Neural progenitor cell (in vitro differentiated cells): Measurements from ENCODE around the gene SPEN. TPM values are rescaled to one million over a fixed set of nuclear protein-coding genes. Genes with fewer than 3 reads are reported as not detected.

Source experiments
- DNase-seq: peaks from one replicate; pipeline ENCODE4 v3.0.0-alpha.2; 2016; ENCODE audit warnings: low spot score
- H2AFZ ChIP-seq: fragments of 200-600 bp; sonication (generic); replicated peaks from 2 replicates; pipeline ENCODE4 v1.6.1; 2016; ENCODE audit warnings: antibody characterized with exemption
- H3F3A ChIP-seq: fragments of 200-600 bp; sonication (generic); 2 replicates; pipeline ENCODE4 v1.6.1; 2016; ENCODE audit warnings: antibody characterized with exemption, low read depth
- H3K27ac ChIP-seq: fragments of 200-600 bp; sonication (generic); 2 replicates; pipeline ENCODE4 v1.5.1; 2016; ENCODE audit warnings: mild to moderate bottlenecking
- H3K27me3 ChIP-seq: fragments of 200-600 bp; sonication (generic); 2 replicates; pipeline ENCODE4 v1.6.1; 2016; ENCODE audit warnings: mild to moderate bottlenecking, moderate library complexity
- H3K36me3 ChIP-seq: fragments of 200-600 bp; sonication (generic); 2 replicates; pipeline ENCODE4 v1.5.1; 2016
- H3K4me1 ChIP-seq: fragments of 200-600 bp; sonication (generic); 2 replicates; pipeline ENCODE4 v1.6.1; 2016; ENCODE audit warnings: mixed run types
- H3K4me2 ChIP-seq: fragments of 200-600 bp; sonication (generic); 2 replicates; pipeline ENCODE4 v1.6.1; 2016
- H3K4me3 ChIP-seq: fragments of 200-600 bp; sonication (generic); 2 replicates; pipeline ENCODE4 v1.5.1; 2016
- H3K79me2 ChIP-seq: fragments of 200-600 bp; sonication (generic); 2 replicates; pipeline ENCODE4 v1.6.1; 2016; ENCODE audit warnings: low read depth
- H3K9ac ChIP-seq: fragments of 200-600 bp; sonication (generic); 2 replicates; pipeline ENCODE4 v1.6.1; 2016
- H3K9me3 ChIP-seq: fragments of 200-600 bp; sonication (generic); 2 replicates; pipeline ENCODE4 v1.5.1; 2016; ENCODE audit warnings: low read depth
- H4K20me1 ChIP-seq: fragments of 200-600 bp; sonication (generic); 2 replicates; pipeline ENCODE4 v1.6.1; 2016; ENCODE audit warnings: low read depth
- H3K27ac Mint-ChIP-seq: 3 replicates; pipeline ENCODE4 v1.8.0; 2021; ENCODE audit warnings: mixed read lengths
- H3K27me3 Mint-ChIP-seq: 2 replicates; pipeline ENCODE4 v1.8.0; 2022; ENCODE audit warnings: low read depth, mild to moderate bottlenecking, inconsistent platforms, moderate library complexity, mixed read lengths; ENCODE audit not compliant: insufficient read depth
- H3K36me3 Mint-ChIP-seq: 3 replicates; pipeline ENCODE4 v1.8.0; 2021; ENCODE audit warnings: mixed read lengths
- H3K4me1 Mint-ChIP-seq: 3 replicates; pipeline ENCODE4 v1.8.0; 2021; ENCODE audit warnings: mixed read lengths
- H3K4me3 Mint-ChIP-seq: 3 replicates; pipeline ENCODE4 v1.8.0; 2021; ENCODE audit warnings: mild to moderate bottlenecking, moderate library complexity, mixed read lengths
- H3K9me3 Mint-ChIP-seq: 3 replicates; pipeline ENCODE4 v1.8.0; 2020; ENCODE audit warnings: mixed read lengths
- CTCF ChIP-seq: fragments of 200-600 bp; sonication (generic); IDR thresholded peaks from 2 replicates; pipeline ENCODE4 v1.5.1; 2017; ENCODE audit warnings: antibody characterized with exemption, mild to moderate bottlenecking
- EZH2 ChIP-seq: fragments of 200-600 bp; sonication (generic); IDR thresholded peaks from 2 replicates; pipeline ENCODE4 v1.6.1; 2017; ENCODE audit warnings: antibody characterized with exemption, mild to moderate bottlenecking, moderate library complexity
- EZH2phosphoT487 ChIP-seq: fragments of 200-600 bp; sonication (generic); IDR thresholded peaks from 2 replicates; pipeline ENCODE4 v1.6.1; 2017; ENCODE audit warnings: antibody characterized with exemption
- total RNA-seq: library from RNA; depleted of rRNA; stranded (reverse); fragments of >200 nt; gene quantifications from 2 replicates; pipeline ENCODE4 v1.2.3, GENCODE V29; 2015; ENCODE audit warnings: low replicate concordance

Gene SPEN
- total RNA-seq, 1 donor from 2014 or later: 59.6 TPM

GRCh38 chr1:15883326-15883725 lies 35.8 kb downstream of the SPEN start:
- Histone ChIP-seq H4K20me1 (peaks cover 63% of the 10 kb centered on the region), H3K4me1 (peaks cover 23% of the 10 kb centered on the region), H3K27me3 (no peaks in the 10 kb centered on the region), H3K79me2 (peaks cover 100% of the 10 kb centered on the region), H3K9me3 (no peaks in the 10 kb centered on the region), H3K4me3 (no peak overlapping the region), H2AFZ (no peak overlapping the region), H3F3A (peaks cover 31% of the 10 kb centered on the region), H3K9ac (no peak overlapping the region), H3K36me3 (peaks cover 3% of the 10 kb centered on the region), H3K27ac (peak overlapping the region; percentile 50), H3K4me2 (no peak overlapping the region)
- DNase-seq: no peak
- TF ChIP-seq EZH2 (no peak), CTCF (no peak), EZH2phosphoT487 (no peak)
- peaks cover 37% of the 10 kb centered on the region for H3K4me1 Mint-ChIP-seq
- H3K27me3 Mint-ChIP-seq: peaks cover 3% of the 10 kb centered on the region
- no peaks in the 10 kb centered on the region for H3K9me3 Mint-ChIP-seq
- peak overlapping the region; percentile 43 for H3K27ac Mint-ChIP-seq
- H3K36me3 Mint-ChIP-seq: peaks cover 15% of the 10 kb centered on the region
- no peak overlapping the region for H3K4me3 Mint-ChIP-seq

- Histone ChIP-seq H3K27ac (no peak overlapping the region), H3K4me1 (peaks cover 23% of the 10 kb centered on the region), H3K79me2 (peaks cover 100% of the 10 kb centered on the region), H2AFZ (no peak overlapping the region), H3K36me3 (no peaks in the 10 kb centered on the region), H3F3A (peaks cover 31% of the 10 kb centered on the region), H4K20me1 (peaks cover 57% of the 10 kb centered on the region), H3K9me3 (no peaks in the 10 kb centered on the region), H3K9ac (no peak overlapping the region), H3K4me3 (no peak overlapping the region), H3K4me2 (no peak overlapping the region), H3K27me3 (no peaks in the 10 kb centered on the region)
- Mint-ChIP-seq H3K27ac (no peak overlapping the region), H3K4me3 (no peak overlapping the region), H3K27me3 (peaks cover 3% of the 10 kb centered on the region), H3K36me3 (peaks cover 16% of the 10 kb centered on the region), H3K9me3 (no peaks in the 10 kb centered on the region), H3K4me1 (peaks cover 34% of the 10 kb centered on the region)
- TF ChIP-seq EZH2phosphoT487 (no peak), CTCF (no peak), EZH2 (no peak)
- no peak for DNase-seq
Observed at GRCh38 chr1:15884477-15884876, 37.0 kb downstream of the SPEN start.

- no peak overlapping the region for H2AFZ ChIP-seq
Observed at GRCh38 chr1:15885269-15885668, 37.8 kb downstream of the SPEN start.

More at GRCh38 chr1:15885269-15885668, 37.8 kb downstream of the SPEN start:
- Histone ChIP-seq H3K9me3 (no peaks in the 10 kb centered on the region), H3K79me2 (peaks cover 100% of the 10 kb centered on the region), H3K27me3 (no peaks in the 10 kb centered on the region), H3K4me3 (no peak overlapping the region), H3K36me3 (no peaks in the 10 kb centered on the region), H3K4me1 (peaks cover 23% of the 10 kb centered on the region), H3K9ac (no peak overlapping the region), H3F3A (peaks cover 32% of the 10 kb centered on the region), H3K4me2 (peak overlapping the region; percentile 59), H3K27ac (peak overlapping the region; percentile 96), H4K20me1 (peaks cover 55% of the 10 kb centered on the region)
- Mint-ChIP-seq H3K9me3 (no peaks in the 10 kb centered on the region), H3K4me3 (peak overlapping the region; percentile 77), H3K27ac (peak overlapping the region; percentile 80), H3K27me3 (peaks cover 3% of the 10 kb centered on the region), H3K36me3 (peaks cover 18% of the 10 kb centered on the region), H3K4me1 (peaks cover 34% of the 10 kb centered on the region)
- no peak for DNase-seq
- no peak for TF ChIP-seq EZH2phosphoT487
- no peak for TF ChIP-seq EZH2
- no peak for TF ChIP-seq CTCF
